Fibroblast of skin of right quadriceps (primary cell): Measurements from ENCODE around the gene LPO.

ENCODE experiments used
- DNase-seq: peaks from one replicate; pipeline ENCODE4 v3.0.0-alpha.2; 2013

LPO gene

DNA sequence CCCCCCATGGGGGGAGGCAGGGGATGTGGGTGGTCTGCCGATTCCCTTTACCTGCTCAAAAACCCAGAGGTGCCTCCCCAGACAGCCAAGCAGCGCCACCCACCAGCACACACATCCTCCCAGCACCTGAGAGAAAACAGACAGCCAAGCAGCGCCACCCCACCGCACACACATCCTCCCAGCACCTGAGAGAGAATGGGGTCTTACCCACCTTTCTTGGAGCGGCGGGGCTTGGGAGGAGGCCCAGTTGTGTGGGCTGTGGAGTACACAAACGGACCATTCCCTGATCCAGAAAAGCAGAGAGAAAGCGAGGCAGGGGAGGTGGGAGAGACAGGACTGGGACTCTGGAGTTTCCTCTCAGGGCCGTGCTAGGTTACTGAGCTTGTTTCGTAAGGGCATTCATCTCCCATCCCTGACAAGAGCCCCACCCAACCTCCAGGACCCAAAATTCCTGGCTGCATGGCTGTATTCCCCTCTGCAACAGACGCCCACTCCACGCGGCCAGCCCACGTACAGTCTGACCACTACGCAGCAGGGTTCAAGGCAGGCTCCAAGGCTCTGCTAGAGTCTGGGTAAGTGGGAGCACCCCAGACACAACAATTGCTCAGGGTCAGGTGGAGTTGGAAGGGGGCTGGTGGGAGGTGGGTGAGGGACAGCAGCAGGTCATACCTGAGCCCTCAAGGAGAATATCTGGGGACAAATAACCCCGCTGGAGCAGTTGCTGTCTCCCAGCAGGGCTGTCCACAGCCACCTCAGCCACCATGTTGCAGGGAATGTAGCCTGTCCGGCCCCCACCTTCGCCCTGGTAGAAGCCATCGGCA, 68.0 kb downstream of the LPO start:
- DNase-seq, result no peak

GRCh38 chr17:58307468-58308172, 69.2 kb downstream of the LPO start:
- DNase-seq, result no peak

DNA sequence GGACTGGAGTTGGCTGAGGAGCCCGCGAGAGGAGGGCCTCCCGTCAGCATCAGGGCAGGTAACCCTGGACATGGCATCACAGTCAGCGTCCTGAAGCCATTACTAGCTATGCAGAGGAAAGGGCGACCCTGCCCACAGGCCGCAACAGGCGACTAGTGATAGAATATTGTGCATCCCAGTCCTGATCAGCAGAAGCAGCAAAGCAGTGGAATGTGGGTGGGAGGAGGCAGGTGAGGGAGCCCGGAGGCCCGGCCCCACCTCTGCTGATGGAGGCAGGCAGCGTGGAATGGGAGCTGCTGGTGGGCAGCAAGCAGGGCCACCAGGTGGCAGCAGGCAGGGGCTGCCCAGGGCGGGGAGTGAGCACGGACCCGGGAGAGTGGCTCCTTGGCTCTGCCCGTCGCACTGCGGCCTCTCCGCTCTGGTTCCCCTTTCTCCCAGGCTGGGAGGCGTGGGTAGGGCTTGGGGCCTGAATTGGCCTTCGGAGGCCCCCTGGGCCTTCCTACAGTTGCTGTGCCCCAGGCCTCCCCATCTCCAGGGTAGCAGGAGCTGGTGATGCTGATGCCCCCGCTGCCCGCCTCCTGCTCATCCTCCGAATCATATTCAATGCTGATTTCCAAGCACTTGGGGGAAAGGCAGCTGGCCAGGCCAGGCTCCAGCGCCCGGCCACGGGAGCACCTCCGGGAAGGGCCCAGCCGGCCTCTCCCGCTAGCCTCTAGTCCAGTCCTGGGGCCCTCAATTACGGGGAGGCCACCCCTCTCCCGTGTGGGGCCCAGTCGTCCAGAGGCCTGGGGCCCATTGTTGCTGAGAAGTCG, 70.0 kb downstream of the LPO start:
- no peak for DNase-seq

GRCh38 chr17:58308985-58309917, 70.9 kb downstream of the LPO start:
- no peak for DNase-seq

DNA sequence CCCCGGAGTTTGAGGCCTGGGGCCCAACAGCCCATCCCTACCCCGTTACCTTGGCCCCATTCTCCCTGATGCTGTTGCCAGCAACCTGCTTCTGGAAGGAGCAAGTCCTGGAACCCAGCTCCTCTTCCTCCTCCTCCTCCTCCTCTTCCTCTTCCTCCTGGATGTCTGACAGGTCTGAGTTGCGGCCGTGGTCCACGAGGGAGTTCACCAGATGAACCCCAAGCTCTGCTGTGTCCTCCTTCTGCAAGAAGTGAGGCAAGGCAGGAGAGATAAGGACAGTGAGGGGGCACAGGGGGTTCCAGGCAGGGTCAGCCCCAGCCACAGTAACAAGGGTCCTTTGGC, 71.5 kb downstream of the LPO start:
- no peak for DNase-seq

GRCh38 chr17:58310511-58311428, 72.4 kb downstream of the LPO start:
- no peak for DNase-seq

- DNase-seq, result no peak
Measured at GRCh38 chr17:58311429-58311894, 73.1 kb downstream of the LPO start.

- DNase-seq, result no peak
Measured at GRCh38 chr17:58312021-58312630, 73.7 kb downstream of the LPO start.

DNA sequence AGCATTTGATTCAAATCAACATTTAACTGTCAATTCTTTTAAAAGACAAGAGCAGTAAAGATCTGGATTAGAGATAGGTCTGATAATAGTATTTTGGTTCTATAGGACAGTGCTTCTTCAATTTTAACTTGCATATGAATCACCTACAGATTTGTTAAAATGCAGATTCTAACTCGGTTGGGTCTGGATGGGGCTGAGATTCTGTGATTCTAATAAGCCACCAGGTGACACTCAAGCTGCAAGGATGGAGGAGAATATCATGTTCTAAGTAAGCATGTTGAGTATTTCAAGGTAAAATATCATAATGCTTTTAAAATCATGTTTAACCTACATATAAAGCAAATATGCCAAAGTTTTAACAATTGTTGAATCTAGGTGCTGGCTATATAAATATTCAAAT, 74.4 kb downstream of the LPO start:
- DNase-seq, result no peak

- DNase-seq, result peak; percentile 15
Measured at GRCh38 chr17:58313815-58314705, 75.7 kb downstream of the LPO start.

DNA sequence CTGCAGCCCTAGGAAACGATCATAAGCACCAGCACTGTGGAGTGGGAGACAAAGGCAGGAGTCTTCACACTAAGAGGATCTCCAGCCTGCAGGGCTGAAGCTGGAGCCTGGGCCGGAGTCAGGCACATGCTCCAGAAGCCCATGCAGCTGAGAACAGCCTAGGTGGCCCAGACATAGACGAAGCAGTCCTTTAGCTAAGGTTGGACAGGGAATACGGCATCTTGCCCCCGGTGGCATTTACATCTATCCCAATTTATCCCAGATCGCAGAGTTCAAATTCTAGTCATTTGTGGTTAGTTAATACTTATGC, 76.3 kb downstream of the LPO start:
- DNase-seq, result no peak

- no peak for DNase-seq
Measured at GRCh38 chr17:58315281-58315711, 76.9 kb downstream of the LPO start.

- DNase-seq, result no peak
Measured at GRCh38 chr17:58315750-58316149, 77.4 kb downstream of the LPO start.

DNA sequence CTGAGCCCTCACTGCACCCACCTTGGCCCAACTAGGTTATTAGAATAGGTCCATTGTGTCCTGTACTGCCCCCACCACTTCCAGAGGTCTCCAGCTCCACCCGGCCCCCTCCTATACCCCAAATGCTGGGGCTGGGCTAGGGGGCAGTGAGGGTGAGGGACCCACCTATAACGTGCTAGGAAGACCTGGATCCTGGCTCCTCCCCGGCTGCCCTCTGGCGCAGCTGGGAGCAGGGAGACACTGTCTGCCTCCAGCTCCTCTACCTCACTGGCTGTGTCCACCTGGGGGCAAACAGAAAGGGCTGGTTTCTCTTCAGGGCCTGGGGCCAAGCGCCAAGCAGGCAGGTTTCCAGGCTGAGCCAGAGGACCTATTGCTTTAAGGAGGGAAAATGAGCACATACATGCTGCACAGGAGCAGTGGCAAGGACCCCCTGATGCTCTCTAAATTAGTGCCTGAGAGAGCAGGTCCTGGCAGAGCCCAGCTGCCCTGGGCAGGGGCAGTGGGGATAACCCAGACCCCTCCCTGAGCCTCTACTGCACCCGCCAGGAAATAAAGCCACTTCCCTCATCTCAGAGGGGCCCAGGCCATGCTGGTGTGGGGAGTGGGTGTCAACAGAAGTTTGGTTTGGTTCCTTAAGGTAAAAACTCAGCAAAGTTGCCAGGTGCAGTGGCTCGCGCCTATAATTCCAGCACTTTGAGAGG, 78.0 kb downstream of the LPO start:
- DNase-seq, result no peak

DNA sequence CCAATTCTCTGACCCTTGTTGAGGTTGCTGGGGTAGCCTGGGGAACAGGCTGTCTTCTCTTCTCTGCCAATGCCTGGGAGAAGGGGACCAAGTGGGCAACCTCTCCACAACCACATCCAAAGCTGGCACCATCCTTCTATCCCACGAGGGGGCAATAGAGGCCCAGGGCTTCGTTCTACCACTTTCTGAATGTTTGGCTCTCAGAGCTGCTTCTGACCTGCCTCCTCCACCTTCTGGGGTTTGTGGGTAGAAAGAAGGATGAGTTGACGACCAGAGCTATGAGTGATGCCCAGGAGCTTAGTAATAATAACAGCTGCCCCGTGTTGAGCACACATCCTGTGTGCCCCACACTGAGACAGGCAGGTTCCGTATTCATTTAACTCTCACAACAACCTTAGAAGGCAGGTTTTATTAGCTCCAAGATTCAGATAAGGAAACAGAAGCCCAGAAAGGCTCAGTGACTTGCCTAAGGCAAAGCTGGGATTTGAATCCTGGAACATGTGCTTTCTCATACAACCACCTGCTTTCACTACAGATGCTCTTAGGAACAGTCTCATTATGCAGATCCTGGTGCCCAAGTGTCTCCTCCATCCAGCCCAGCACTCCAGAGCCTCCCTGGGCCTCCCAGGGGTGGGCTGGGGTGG, 79.2 kb downstream of the LPO start:
- DNase-seq, result peak; percentile 74

GRCh38 chr17:58318065-58318481, 79.7 kb downstream of the LPO start:
- no peak for DNase-seq
